ENCODE measurements around the gene ERBIN.
"Not testable (repeated sequence)": the region's sequence is repeated elsewhere in the genome, so short reads cannot be mapped to it uniquely, and the experiment has no call there.

ERBIN gene

GRCh38 chr5:66012271-66012670 lies 85.9 kb downstream of the ERBIN start:
- DNase-seq: no peak

- no peak for DNase-seq
These were observed 87.0 kb downstream of the ERBIN start for GRCh38 chr5:66013397-66013796.

GRCh38 chr5:66013906-66014305 lies 87.5 kb downstream of the ERBIN start:
- no peak for DNase-seq

GRCh38 chr5:66015196-66015960 lies 89.0 kb downstream of the ERBIN start:
- DNase-seq: no peak

GRCh38 chr5:66021585-66021984 lies 95.2 kb downstream of the ERBIN start:
- DNase-seq: no peak

GRCh38 chr5:66039296-66039695 lies 112.9 kb downstream of the ERBIN start:
- no peak for DNase-seq

GRCh38 chr5:66039701-66040100 lies 113.3 kb downstream of the ERBIN start:
- no peak for DNase-seq

- DNase-seq: no peak
These were observed 115.3 kb downstream of the ERBIN start for GRCh38 chr5:66041627-66042026.

GRCh38 chr5:66057239-66057638 lies 130.9 kb downstream of the ERBIN start:
- DNase-seq: no peak

GRCh38 chr5:66061320-66061719 lies 134.9 kb downstream of the ERBIN start:
- not testable (repeated sequence) for DNase-seq

- not testable (repeated sequence) for DNase-seq
These were observed 136.7 kb downstream of the ERBIN start for GRCh38 chr5:66063061-66063460.

GRCh38 chr5:66066826-66067225 lies 140.5 kb downstream of the ERBIN start:
- no peak for DNase-seq

GRCh38 chr5:66072031-66072430 lies 145.7 kb downstream of the ERBIN start:
- DNase-seq: no peak

- DNase-seq: no peak
These were observed 148.5 kb downstream of the ERBIN start for GRCh38 chr5:66074901-66075300.

- no peak for DNase-seq
These were observed 154.3 kb downstream of the ERBIN start for GRCh38 chr5:66080664-66081063.

GRCh38 chr5:66089384-66089783 lies 163.0 kb downstream of the ERBIN start:
- DNase-seq: no peak

GRCh38 chr5:66100851-66101250 lies 174.5 kb downstream of the ERBIN start:
- no peak for DNase-seq

GRCh38 chr5:66113160-66113559 lies 186.8 kb downstream of the ERBIN start:
- DNase-seq: no peak

- no peak for DNase-seq
These were observed 191.9 kb downstream of the ERBIN start for GRCh38 chr5:66118304-66118703.

- DNase-seq: no peak
These were observed 196.1 kb downstream of the ERBIN start for GRCh38 chr5:66122379-66123034.

GRCh38 chr5:66129144-66129543 lies 202.8 kb downstream of the ERBIN start:
- DNase-seq: no peak

- no peak for DNase-seq
These were observed 204.1 kb downstream of the ERBIN start for GRCh38 chr5:66130493-66130892.

Measured in DMS153 (cell line).